GM21528 (cell line): ENCODE data around the gene EXOC6B.
"Not testable (repeated sequence)": the region's sequence is repeated elsewhere in the genome, so short reads cannot be mapped to it uniquely, and the experiment has no call there.

Experiments
- ATAC-seq: cut with Tn5 transposase; IDR thresholded peaks from one replicate; pipeline ENCODE4 v1.9.1; 2021; ENCODE audit warnings: mild to moderate bottlenecking, moderate library complexity; ENCODE audit not compliant: unreplicated experiment, low FRiP score

The EXOC6B gene

GRCh38 chr2:72562451-72563153, 263.2 kb downstream of the EXOC6B start:
- no peak for ATAC-seq

- no peak for ATAC-seq
Measured at GRCh38 chr2:72561621-72562318, 264.1 kb downstream of the EXOC6B start.

- no peak for ATAC-seq
Measured at GRCh38 chr2:72555943-72556342, 269.9 kb downstream of the EXOC6B start.

GRCh38 chr2:72555363-72555762, 270.5 kb downstream of the EXOC6B start:
- not testable (repeated sequence) for ATAC-seq

GRCh38 chr2:72554910-72555309, 270.9 kb downstream of the EXOC6B start:
- ATAC-seq = not testable (repeated sequence)

GRCh38 chr2:72554381-72554780, 271.5 kb downstream of the EXOC6B start:
- ATAC-seq = no peak

- ATAC-seq = no peak
Measured at GRCh38 chr2:72548081-72548764, 277.6 kb downstream of the EXOC6B start.

GRCh38 chr2:72545790-72546189, 280.0 kb downstream of the EXOC6B start:
- ATAC-seq = no peak

- ATAC-seq = no peak
Measured at GRCh38 chr2:72544554-72544953, 281.3 kb downstream of the EXOC6B start.

- no peak for ATAC-seq
Measured at GRCh38 chr2:72543497-72544216, 282.2 kb downstream of the EXOC6B start.

GRCh38 chr2:72539071-72539552, 286.7 kb downstream of the EXOC6B start:
- no peak for ATAC-seq

GRCh38 chr2:72538486-72538885, 287.3 kb downstream of the EXOC6B start:
- no peak for ATAC-seq

GRCh38 chr2:72535586-72535985, 290.2 kb downstream of the EXOC6B start:
- not testable (repeated sequence) for ATAC-seq

- no peak for ATAC-seq
Measured at GRCh38 chr2:72533765-72534164, 292.1 kb downstream of the EXOC6B start.

GRCh38 chr2:72527424-72527823, 298.4 kb downstream of the EXOC6B start:
- no peak for ATAC-seq

- no peak for ATAC-seq
Measured at GRCh38 chr2:72526623-72527022, 299.2 kb downstream of the EXOC6B start.

GRCh38 chr2:72524071-72524470, 301.8 kb downstream of the EXOC6B start:
- no peak for ATAC-seq

- no peak for ATAC-seq
Measured at GRCh38 chr2:72515696-72516095, 310.1 kb downstream of the EXOC6B start.

GRCh38 chr2:72513011-72513410, 312.8 kb downstream of the EXOC6B start:
- ATAC-seq = no peak

- ATAC-seq = no peak
Measured at GRCh38 chr2:72512376-72512775, 313.5 kb downstream of the EXOC6B start.

GRCh38 chr2:72511906-72512305, 313.9 kb downstream of the EXOC6B start:
- no peak for ATAC-seq
